GM23338 (cell line): ENCODE measurements around the gene ASB2. TPM values are rescaled to one million over a fixed set of nuclear protein-coding genes. Genes with fewer than 3 reads are reported as not detected.

Source experiments
- ATAC-seq: fragments of 200-7000 bp; cut with Tn5 transposase; 3 replicates; pipeline ENCODE4 v1.9.1; 2020
- DNase-seq: peaks from one replicate; pipeline ENCODE4 v3.0.0-alpha.2; 2015; ENCODE audit warnings: low spot score
- H2AFZ ChIP-seq: fragments of 200-600 bp; sonication (generic); 2 replicates; pipeline ENCODE4 v1.8.0; 2016; ENCODE audit warnings: antibody characterized with exemption, mild to moderate bottlenecking, moderate library complexity
- H3F3A ChIP-seq: fragments of 200-600 bp; sonication (generic); replicated peaks from 2 replicates; pipeline ENCODE4 v1.8.0; 2017; ENCODE audit warnings: antibody characterized with exemption, mixed run types, low read depth
- H3K27ac ChIP-seq: fragments of 200-600 bp; sonication (generic); 2 replicates; pipeline ENCODE4 v1.6.1; 2016; ENCODE audit warnings: low read depth
- H3K27me3 ChIP-seq: fragments of 200-600 bp; sonication (generic); 2 replicates; pipeline ENCODE4 v1.8.0; 2016; ENCODE audit warnings: mild to moderate bottlenecking, mixed run types, moderate library complexity; ENCODE audit not compliant: insufficient read depth
- H3K36me3 ChIP-seq: fragments of 200-600 bp; sonication (generic); 2 replicates; pipeline ENCODE4 v1.8.0; 2016; ENCODE audit warnings: mild to moderate bottlenecking; ENCODE audit not compliant: insufficient read depth
- H3K4me1 ChIP-seq: fragments of 200-600 bp; sonication (generic); 2 replicates; pipeline ENCODE4 v1.8.0; 2016; ENCODE audit warnings: mild to moderate bottlenecking, moderate library complexity; ENCODE audit not compliant: insufficient read depth
- H3K4me2 ChIP-seq: fragments of 200-600 bp; sonication (generic); 2 replicates; pipeline ENCODE4 v1.7.1; 2017; ENCODE audit warnings: mixed run types
- H3K4me3 ChIP-seq: fragments of 200-600 bp; sonication (generic); 2 replicates; pipeline ENCODE4 v1.6.1; 2016; ENCODE audit warnings: mixed run types
- H3K79me2 ChIP-seq: fragments of 200-600 bp; sonication (generic); replicated peaks from 2 replicates; pipeline ENCODE4 v1.8.0; 2017; ENCODE audit warnings: mild to moderate bottlenecking; ENCODE audit not compliant: insufficient read depth
- H3K9me2 ChIP-seq: fragments of 200-600 bp; sonication (generic); 2 replicates; pipeline ENCODE4 v1.8.0; 2017; ENCODE audit not compliant: insufficient read depth
- H4K20me1 ChIP-seq: fragments of 200-600 bp; sonication (generic); replicated peaks from 2 replicates; pipeline ENCODE4 v1.8.0; 2017; ENCODE audit warnings: mild to moderate bottlenecking; ENCODE audit not compliant: insufficient read depth
- H3K27ac Mint-ChIP-seq: 2 replicates; pipeline ENCODE4 v1.8.0; 2020; ENCODE audit warnings: inconsistent platforms, mild to moderate bottlenecking, moderate library complexity, mixed read lengths
- H3K27me3 Mint-ChIP-seq: 3 replicates; pipeline ENCODE4 v1.8.0; 2022; ENCODE audit warnings: low read depth, mild to moderate bottlenecking, moderate library complexity, mixed read lengths, inconsistent platforms; ENCODE audit not compliant: insufficient read depth, poor library complexity
- H3K36me3 Mint-ChIP-seq: 3 replicates; pipeline ENCODE4 v1.8.0; 2021; ENCODE audit warnings: low read depth, mild to moderate bottlenecking, inconsistent platforms, moderate library complexity, mixed read lengths
- H3K4me1 Mint-ChIP-seq: 3 replicates; pipeline ENCODE4 v1.8.0; 2020; ENCODE audit warnings: mild to moderate bottlenecking, inconsistent platforms, mixed read lengths
- H3K4me3 Mint-ChIP-seq: 3 replicates; pipeline ENCODE4 v1.8.0; 2021; ENCODE audit warnings: moderate library complexity, mild to moderate bottlenecking, inconsistent platforms, mixed read lengths
- H3K9me3 Mint-ChIP-seq: 3 replicates; pipeline ENCODE4 v1.8.0; 2020; ENCODE audit warnings: moderate library complexity, mild to moderate bottlenecking, inconsistent platforms, mixed read lengths
- CREB1 ChIP-seq: fragments of 250-450 bp; sonication (Bioruptor Pico); IDR thresholded peaks from 2 replicates; pipeline ENCODE4 v1.5.0; 2020; ENCODE audit warnings: low read depth, mild to moderate bottlenecking, moderate library complexity
- ETS1 ChIP-seq: IDR thresholded peaks from 2 replicates; pipeline ENCODE4 v1.6.1; 2016; ENCODE audit warnings: antibody characterized with exemption
- EZH2 ChIP-seq: fragments of 200-600 bp; sonication (generic); IDR thresholded peaks from one replicate; pipeline ENCODE4 v1.8.0; 2017; ENCODE audit warnings: antibody characterized with exemption, mild to moderate bottlenecking, low read depth; ENCODE audit not compliant: unreplicated experiment
- EZH2phosphoT487 ChIP-seq: fragments of 200-600 bp; sonication (generic); IDR thresholded peaks from one replicate; pipeline ENCODE4 v1.8.1; 2018; ENCODE audit warnings: antibody characterized with exemption; ENCODE audit not compliant: unreplicated experiment
- JUNB ChIP-seq: IDR thresholded peaks from one replicate; pipeline ENCODE4 v1.6.1; 2016; ENCODE audit warnings: antibody characterized with exemption; ENCODE audit not compliant: unreplicated experiment
- NANOG ChIP-seq: IDR thresholded peaks from 2 replicates; pipeline ENCODE4 v1.6.1; 2016; ENCODE audit warnings: antibody characterized with exemption, borderline replicate concordance
- POLR2AphosphoS5 ChIP-seq: IDR thresholded peaks from 2 replicates; pipeline ENCODE4 v1.6.1; 2016; ENCODE audit warnings: antibody characterized with exemption, low read depth
- REST ChIP-seq: IDR thresholded peaks from one replicate; pipeline ENCODE4 v1.6.1; 2018; ENCODE audit warnings: antibody characterized with exemption; ENCODE audit not compliant: unreplicated experiment
- STAT1 ChIP-seq: IDR thresholded peaks from one replicate; pipeline ENCODE4 v1.6.1; 2016; ENCODE audit warnings: antibody characterized with exemption; ENCODE audit not compliant: unreplicated experiment
- ZNF114 ChIP-seq: fragments of 250-450 bp; sonication (Bioruptor Pico); IDR thresholded peaks from 2 replicates; pipeline ENCODE4 v1.5.0; 2020; ENCODE audit warnings: mild to moderate bottlenecking, moderate library complexity
- ZNF331 ChIP-seq: fragments of 250-450 bp; sonication (Bioruptor Pico); IDR thresholded peaks from 2 replicates; pipeline ENCODE4 v1.5.0; 2020; ENCODE audit warnings: low read depth, mild to moderate bottlenecking, moderate library complexity
- polyA plus RNA-seq: library from polyadenylated mRNA; unstranded; fragments of >200 nt; fragmentation: Nextera tagmentation; extraction: Ambion mirVana; gene quantifications from 2 replicates; pipeline ENCODE4 v1.2.1, GENCODE V29; 2016
- total RNA-seq: library from RNA; depleted of rRNA; stranded (reverse); fragments of >200 nt; shearing (Covaris generic); gene quantifications from 2 replicates; pipeline ENCODE4 v1.2.3, GENCODE V29; 2014
- TF ChIP-seq, protein P1 (sequence below), 2 experiments: fragments of 200-600 bp in 1 of 2; sonication (generic) in 1 of 2; conservative IDR thresholded peaks; 2 replicates each; pipeline versions ENCODE4 v1.5.1 to v1.6.1; 2016 to 2017; ENCODE audit warnings: antibody characterized with exemption in 2 of 2, low read depth in 2 of 2, mild to moderate bottlenecking in 2 of 2, moderate library complexity in 1 of 2
- TF ChIP-seq, protein P2 (sequence below): fragments of 250-450 bp; sonication (Bioruptor Pico); IDR thresholded peaks from 2 replicates; pipeline ENCODE4 v1.5.0; 2020; ENCODE audit warnings: mild to moderate bottlenecking, moderate library complexity

Gene ASB2
- total and polyA plus RNA-seq, 2 experiments from 2014 or later, result 1.2 to 1.7 TPM

GRCh38 chr14:93917141-93917540 lies 59.2 kb downstream of the ASB2 start:
- H3K27ac Mint-ChIP-seq, result no peak overlapping the region
- no peaks in the 10 kb centered on the region for H3K27me3 Mint-ChIP-seq
- ATAC-seq, result no peak

More at GRCh38 chr14:93917141-93917540, 59.2 kb downstream of the ASB2 start:
- no peaks in the 10 kb centered on the region for H4K20me1 ChIP-seq
- no peaks in the 10 kb centered on the region for H3K27me3 ChIP-seq
- DNase-seq, result no peak
- no peak overlapping the region for H3K27ac ChIP-seq
- H3K4me2 ChIP-seq, result no peak overlapping the region
- Mint-ChIP-seq H3K4me3 (no peak overlapping the region), H3K36me3 (no peaks in the 10 kb centered on the region), H3K4me1 (no peaks in the 10 kb centered on the region), H3K9me3 (no peaks in the 10 kb centered on the region; the same call in 2 of the 3 replicates)
- H3K4me3 ChIP-seq, result no peak overlapping the region
- H2AFZ ChIP-seq, result no peak overlapping the region
- H3K36me3 ChIP-seq, result no peaks in the 10 kb centered on the region
- TF ChIP-seq REST (no peak), EZH2phosphoT487 (no peak), ZNF331 (CRISPR knock-in tag) (no peak), POLR2AphosphoS5 (no peak), STAT1 (no peak), ZNF114 (no peak), CREB1 (no peak), JUNB (no peak), EZH2 (no peak), ETS1 (no peak), NANOG (no peak)
- TF ChIP-seq, protein P1, sequence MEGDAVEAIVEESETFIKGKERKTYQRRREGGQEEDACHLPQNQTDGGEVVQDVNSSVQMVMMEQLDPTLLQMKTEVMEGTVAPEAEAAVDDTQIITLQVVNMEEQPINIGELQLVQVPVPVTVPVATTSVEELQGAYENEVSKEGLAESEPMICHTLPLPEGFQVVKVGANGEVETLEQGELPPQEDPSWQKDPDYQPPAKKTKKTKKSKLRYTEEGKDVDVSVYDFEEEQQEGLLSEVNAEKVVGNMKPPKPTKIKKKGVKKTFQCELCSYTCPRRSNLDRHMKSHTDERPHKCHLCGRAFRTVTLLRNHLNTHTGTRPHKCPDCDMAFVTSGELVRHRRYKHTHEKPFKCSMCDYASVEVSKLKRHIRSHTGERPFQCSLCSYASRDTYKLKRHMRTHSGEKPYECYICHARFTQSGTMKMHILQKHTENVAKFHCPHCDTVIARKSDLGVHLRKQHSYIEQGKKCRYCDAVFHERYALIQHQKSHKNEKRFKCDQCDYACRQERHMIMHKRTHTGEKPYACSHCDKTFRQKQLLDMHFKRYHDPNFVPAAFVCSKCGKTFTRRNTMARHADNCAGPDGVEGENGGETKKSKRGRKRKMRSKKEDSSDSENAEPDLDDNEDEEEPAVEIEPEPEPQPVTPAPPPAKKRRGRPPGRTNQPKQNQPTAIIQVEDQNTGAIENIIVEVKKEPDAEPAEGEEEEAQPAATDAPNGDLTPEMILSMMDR (conservative IDR thresholded peaks at IDR 0.05; ENCODE audit: low read depth in 2 of 2), result no peak
- TF ChIP-seq, protein P2, sequence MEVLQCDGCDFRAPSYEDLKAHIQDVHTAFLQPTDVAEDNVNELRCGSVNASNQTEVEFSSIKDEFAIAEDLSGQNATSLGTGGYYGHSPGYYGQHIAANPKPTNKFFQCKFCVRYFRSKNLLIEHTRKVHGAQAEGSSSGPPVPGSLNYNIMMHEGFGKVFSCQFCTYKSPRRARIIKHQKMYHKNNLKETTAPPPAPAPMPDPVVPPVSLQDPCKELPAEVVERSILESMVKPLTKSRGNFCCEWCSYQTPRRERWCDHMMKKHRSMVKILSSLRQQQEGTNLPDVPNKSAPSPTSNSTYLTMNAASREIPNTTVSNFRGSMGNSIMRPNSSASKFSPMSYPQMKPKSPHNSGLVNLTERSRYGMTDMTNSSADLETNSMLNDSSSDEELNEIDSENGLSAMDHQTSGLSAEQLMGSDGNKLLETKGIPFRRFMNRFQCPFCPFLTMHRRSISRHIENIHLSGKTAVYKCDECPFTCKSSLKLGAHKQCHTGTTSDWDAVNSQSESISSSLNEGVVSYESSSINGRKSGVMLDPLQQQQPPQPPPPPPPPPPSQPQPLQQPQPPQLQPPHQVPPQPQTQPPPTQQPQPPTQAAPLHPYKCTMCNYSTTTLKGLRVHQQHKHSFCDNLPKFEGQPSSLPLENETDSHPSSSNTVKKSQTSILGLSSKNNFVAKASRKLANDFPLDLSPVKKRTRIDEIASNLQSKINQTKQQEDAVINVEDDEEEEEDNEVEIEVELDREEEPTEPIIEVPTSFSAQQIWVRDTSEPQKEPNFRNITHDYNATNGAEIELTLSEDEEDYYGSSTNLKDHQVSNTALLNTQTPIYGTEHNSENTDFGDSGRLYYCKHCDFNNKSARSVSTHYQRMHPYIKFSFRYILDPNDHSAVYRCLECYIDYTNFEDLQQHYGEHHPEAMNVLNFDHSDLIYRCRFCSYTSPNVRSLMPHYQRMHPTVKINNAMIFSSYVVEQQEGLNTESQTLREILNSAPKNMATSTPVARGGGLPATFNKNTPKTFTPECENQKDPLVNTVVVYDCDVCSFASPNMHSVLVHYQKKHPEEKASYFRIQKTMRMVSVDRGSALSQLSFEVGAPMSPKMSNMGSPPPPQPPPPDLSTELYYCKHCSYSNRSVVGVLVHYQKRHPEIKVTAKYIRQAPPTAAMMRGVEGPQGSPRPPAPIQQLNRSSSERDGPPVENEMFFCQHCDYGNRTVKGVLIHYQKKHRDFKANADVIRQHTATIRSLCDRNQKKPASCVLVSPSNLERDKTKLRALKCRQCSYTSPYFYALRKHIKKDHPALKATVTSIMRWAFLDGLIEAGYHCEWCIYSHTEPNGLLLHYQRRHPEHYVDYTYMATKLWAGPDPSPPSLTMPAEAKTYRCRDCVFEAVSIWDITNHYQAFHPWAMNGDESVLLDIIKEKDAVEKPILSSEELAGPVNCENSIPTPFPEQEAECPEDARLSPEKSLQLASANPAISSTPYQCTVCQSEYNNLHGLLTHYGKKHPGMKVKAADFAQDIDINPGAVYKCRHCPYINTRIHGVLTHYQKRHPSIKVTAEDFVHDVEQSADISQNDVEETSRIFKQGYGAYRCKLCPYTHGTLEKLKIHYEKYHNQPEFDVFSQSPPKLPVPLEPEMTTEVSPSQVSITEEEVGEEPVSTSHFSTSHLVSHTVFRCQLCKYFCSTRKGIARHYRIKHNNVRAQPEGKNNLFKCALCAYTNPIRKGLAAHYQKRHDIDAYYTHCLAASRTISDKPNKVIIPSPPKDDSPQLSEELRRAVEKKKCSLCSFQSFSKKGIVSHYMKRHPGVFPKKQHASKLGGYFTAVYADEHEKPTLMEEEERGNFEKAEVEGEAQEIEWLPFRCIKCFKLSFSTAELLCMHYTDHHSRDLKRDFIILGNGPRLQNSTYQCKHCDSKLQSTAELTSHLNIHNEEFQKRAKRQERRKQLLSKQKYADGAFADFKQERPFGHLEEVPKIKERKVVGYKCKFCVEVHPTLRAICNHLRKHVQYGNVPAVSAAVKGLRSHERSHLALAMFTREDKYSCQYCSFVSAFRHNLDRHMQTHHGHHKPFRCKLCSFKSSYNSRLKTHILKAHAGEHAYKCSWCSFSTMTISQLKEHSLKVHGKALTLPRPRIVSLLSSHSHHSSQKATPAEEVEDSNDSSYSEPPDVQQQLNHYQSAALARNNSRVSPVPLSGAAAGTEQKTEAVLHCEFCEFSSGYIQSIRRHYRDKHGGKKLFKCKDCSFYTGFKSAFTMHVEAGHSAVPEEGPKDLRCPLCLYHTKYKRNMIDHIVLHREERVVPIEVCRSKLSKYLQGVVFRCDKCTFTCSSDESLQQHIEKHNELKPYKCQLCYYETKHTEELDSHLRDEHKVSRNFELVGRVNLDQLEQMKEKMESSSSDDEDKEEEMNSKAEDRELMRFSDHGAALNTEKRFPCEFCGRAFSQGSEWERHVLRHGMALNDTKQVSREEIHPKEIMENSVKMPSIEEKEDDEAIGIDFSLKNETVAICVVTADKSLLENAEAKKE (CRISPR knock-in tag), result no peak
- no peaks in the 10 kb centered on the region for H3K4me1 ChIP-seq
- H3K9me2 ChIP-seq, result no peaks in the 10 kb centered on the region
- H3K79me2 ChIP-seq, result no peaks in the 10 kb centered on the region
- H3F3A ChIP-seq, result no peaks in the 10 kb centered on the region
